HepG2 (cell line): ENCODE results near the gene FAM53B. TPM values are rescaled to one million over a fixed set of nuclear protein-coding genes. Genes with fewer than 3 reads are reported as not detected.

ENCODE experiments used
- ATAC-seq: fragments of 200-7000 bp; cut with Tn5 transposase; 3 replicates; pipeline ENCODE4 v1.9.1; 2020; ENCODE audit warnings: mild to moderate bottlenecking, moderate library complexity
- BruUV-seq: library from RNA; stranded (reverse); fragments of 400-500 nt; replicated peaks from 2 replicates; lab custom pipeline; 2021; lab: Mats Ljungman, UMichigan
- CTCF ChIA-PET: fragments of 300-600 bp; formaldehyde crosslinking; extraction: SDS; loops from one replicate; lab custom pipeline; 2021; ENCODE audit warnings: low total read pairs, inconsistent platforms, low intra/inter-chr PET ratio; lab: Yijun Ruan, JAX
- POLR2A ChIA-PET: fragments of 350-600 bp; sonication (Branson Sonifier 250); formaldehyde crosslinking; loops from one replicate; lab custom pipeline; 2020; ENCODE audit warnings: antibody characterized with exemption, inconsistent platforms; lab: Yijun Ruan, JAX
- DNase-seq: peaks from one replicate; pipeline ENCODE4 v3.0.0-alpha.2; 2015; ENCODE audit warnings: low spot score
- FAIRE-seq: peaks from 3 replicates; lab custom pipeline; 2011; peaks lifted over from hg19 to GRCh38; lab: Jason Lieb, UNC
- H2AFZ ChIP-seq: one replicate; pipeline ENCODE4 v1.6.1; 2011; ENCODE audit warnings: low read length, inconsistent platforms
- H3K27ac ChIP-seq: fragments of 300-600 bp; 3 replicates; pipeline ENCODE4 v1.8.0; 2011; ENCODE audit warnings: mixed run types, mild to moderate bottlenecking, mixed read lengths, low read length, inconsistent platforms; ENCODE audit not compliant: insufficient read depth; ENCODE audit errors: extremely low read length
- H3K27me3 ChIP-seq, 2 experiments: fragments of 200-600 bp in 1 of 2; 2 replicates in 1 of 2; 3 replicates in 1 of 2; pipeline versions ENCODE4 v1.6.0 to v1.8.0; 2011; ENCODE audit warnings: low read length in 2 of 2, mild to moderate bottlenecking in 2 of 2, moderate library complexity in 2 of 2, inconsistent platforms in 1 of 2; ENCODE audit not compliant: insufficient read depth in 2 of 2, control insufficient read depth in 1 of 2
- H3K36me3 ChIP-seq, 2 experiments: fragments of 200-600 bp in 1 of 2; replicated peaks in 1 of 2; 2 replicates in 1 of 2; 3 replicates in 1 of 2; pipeline versions ENCODE4 v1.5.1 to v1.8.0; 2011; ENCODE audit warnings: low read length in 2 of 2, inconsistent platforms in 1 of 2; ENCODE audit not compliant: insufficient read depth in 2 of 2, control insufficient read depth in 1 of 2
- H3K4me1 ChIP-seq: 2 replicates; pipeline ENCODE4 v1.5.1; 2012; ENCODE audit warnings: low read length, inconsistent platforms; ENCODE audit not compliant: insufficient read depth
- H3K4me2 ChIP-seq: 2 replicates; pipeline ENCODE4 v1.6.0; 2011; ENCODE audit warnings: low read depth, low read length, inconsistent platforms
- H3K4me3 ChIP-seq, 3 experiments: fragments of 200-600 bp in 1 of 3; sonication (generic), shearing (Covaris generic) in 1 of 3; replicated peaks in 1 of 3; 2 replicates each; pipeline ENCODE4 v1.5.1; 2011 to 2016; ENCODE audit warnings: low read length in 3 of 3, inconsistent platforms in 2 of 3, low read depth in 2 of 3, mild to moderate bottlenecking in 2 of 3, control low read depth in 1 of 3, mixed read lengths in 1 of 3; ENCODE audit not compliant: insufficient read depth in 1 of 3
- H3K79me2 ChIP-seq: one replicate; pipeline ENCODE4 v1.6.1; 2011; ENCODE audit warnings: low read length, inconsistent platforms; ENCODE audit not compliant: insufficient read depth
- H3K9ac ChIP-seq: 2 replicates; pipeline ENCODE4 v1.6.0; 2011; ENCODE audit warnings: mild to moderate bottlenecking, low read depth, low read length, inconsistent platforms; ENCODE audit not compliant: insufficient read depth
- H3K9me3 ChIP-seq: 2 replicates; pipeline ENCODE4 v1.5.1; 2012; ENCODE audit warnings: mild to moderate bottlenecking, low read length
- H4K20me1 ChIP-seq: 2 replicates; pipeline ENCODE4 v1.6.0; 2011; ENCODE audit warnings: inconsistent platforms, mild to moderate bottlenecking, low read length, moderate library complexity; ENCODE audit not compliant: insufficient read depth
- FOXJ3 ChIP-seq: sonication (generic); formaldehyde crosslinking; IDR thresholded peaks from 2 replicates; pipeline ENCODE4 v1.4.0; 2020; ENCODE audit warnings: missing genetic modification reagents, mild to moderate bottlenecking, borderline replicate concordance
- GATAD1 ChIP-seq: IDR thresholded peaks from 2 replicates; pipeline ENCODE4 v1.6.1; 2016; ENCODE audit warnings: missing genetic modification reagents, missing compliant biosample characterization
- HES4 ChIP-seq: sonication (generic); formaldehyde crosslinking; IDR thresholded peaks from 2 replicates; pipeline ENCODE4 v1.9.0; 2021; ENCODE audit warnings: mild to moderate bottlenecking, missing genetic modification reagents, borderline replicate concordance
- MXD3 ChIP-seq: IDR thresholded peaks from 2 replicates; pipeline ENCODE4 v1.6.1; 2016; ENCODE audit warnings: mild to moderate bottlenecking, missing biosample characterization, missing genetic modification reagents
- TARDBP ChIP-seq: sonication (generic); formaldehyde crosslinking; IDR thresholded peaks from 2 replicates; pipeline ENCODE4 v1.8.0; 2022; ENCODE audit warnings: mild to moderate bottlenecking, missing genetic modification reagents
- ZNF280D ChIP-seq: sonication (generic); formaldehyde crosslinking; IDR thresholded peaks from 2 replicates; pipeline ENCODE4 v1.5.1; 2020; ENCODE audit warnings: mild to moderate bottlenecking, missing genetic modification reagents
- ZNF670 ChIP-seq: sonication (generic); formaldehyde crosslinking; IDR thresholded peaks from 2 replicates; pipeline ENCODE4 v1.8.0; 2022; ENCODE audit warnings: mild to moderate bottlenecking, missing genetic modification reagents, borderline replicate concordance
- ZNF709 ChIP-seq: sonication (generic); formaldehyde crosslinking; IDR thresholded peaks from 2 replicates; pipeline ENCODE4 v1.5.0; 2020; ENCODE audit warnings: mild to moderate bottlenecking, missing genetic modification reagents
- ZNF749 ChIP-seq: sonication (generic); formaldehyde crosslinking; IDR thresholded peaks from 2 replicates; pipeline ENCODE4 v1.8.0; 2022; ENCODE audit warnings: mild to moderate bottlenecking, missing genetic modification reagents, moderate library complexity, borderline replicate concordance
- ZSCAN9 ChIP-seq: IDR thresholded peaks from 2 replicates; pipeline ENCODE4 v1.6.1; 2016; ENCODE audit warnings: borderline replicate concordance
- ZZZ3 ChIP-seq: sonication (generic); formaldehyde crosslinking; IDR thresholded peaks from 2 replicates; pipeline ENCODE4 v1.4.0; 2020; ENCODE audit warnings: missing genetic modification reagents, mild to moderate bottlenecking, borderline replicate concordance
- WGBS: methylation state at CpG from one replicate; pipeline ENCODE4 v1.1.6; 2017; ENCODE audit warnings: low lambda C conversion rate; 5-methylcytosine and 5-hydroxymethylcytosine counted together
- in situ Hi-C: cut with HindIII; loops from 2 replicates; pipeline ENCODE4 v1.10.0; 2017; ENCODE audit warnings: low pct_unique_long_range_greater_than_20kb; ENCODE audit not compliant: extremely low pct_ligation_motif_present
- intact Hi-C: fragments of 100-400 bp; cut with micrococcal nuclease; formaldehyde crosslinking; loops from one replicate; pipeline ENCODE4 v1.10.0; 2022; ENCODE audit not compliant: unreplicated experiment
- polyA plus RNA-seq, 8 experiments: library from polyadenylated mRNA; depleted of rRNA in 3 of 8; stranded (reverse) in 7 of 8; unstranded in 1 of 8; fragments of >200 nt; fragmentation: Illumina TruSeq in 4 of 8; extraction: Trizol in 4 of 8; gene quantifications; 2 replicates each; pipeline versions ENCODE4 v1.2.1 to v1.2.3, GENCODE V29; 2011 to 2016; ENCODE audit warnings: low read depth in 4 of 8, missing spikeins in 1 of 8, mixed read lengths in 1 of 8; ENCODE audit not compliant: insufficient read depth in 1 of 8
- total RNA-seq, 5 experiments: library from RNA; depleted of rRNA; stranded (reverse); fragments of >200 nt; fragmentation: Illumina TruSeq; extraction: Trizol; gene quantifications; 2 replicates each; pipeline ENCODE4 v1.2.3, GENCODE V29; 2016; ENCODE audit warnings: low read depth in 1 of 5

Gene FAM53B
- total and polyA plus RNA-seq, 2 of the 13 experiments (the other 11 are each of a cell fraction or from before 2014, with no cell fraction given), result 6.4 to 19.3 TPM

GRCh38 chr10:124626759-124627380 is 117.3 kb downstream of the FAM53B start:
- peaks cover 4 to 11% of the 10 kb centered on the region in 2 experiments; a peak in 4 of 5 replicates for H3K36me3 ChIP-seq
- DNase-seq, result no peak
- POLR2A ChIA-PET, result no interaction called here
- in situ Hi-C loops, result no loop called here
- FAIRE-seq, result no peak
- no TSS peak for BruUV-seq
- H4K20me1 ChIP-seq, result no peaks in the 10 kb centered on the region
- H3K4me1 ChIP-seq, result no peaks in the 10 kb centered on the region
- no peak overlapping the region for H3K9ac ChIP-seq
- TF ChIP-seq MXD3 (CRISPR knock-in tag) (no peak), ZNF749 (no peak), ZNF709 (CRISPR knock-in tag) (no peak)
- intact Hi-C loops, result no loop called here
- CTCF ChIA-PET, result no interaction called here
- no peak overlapping the region for H2AFZ ChIP-seq
- no peak for ATAC-seq
- no peak overlapping the region for H3K27ac ChIP-seq
- H3K79me2 ChIP-seq, result no peaks in the 10 kb centered on the region
- no peak overlapping the region for H3K4me2 ChIP-seq
- no peak overlapping the region for H3K4me3 ChIP-seq
- WGBS, result 88% methylated on average over 5 of the region's 13 CpGs
- no peaks in the 10 kb centered on the region for H3K27me3 ChIP-seq
- H3K9me3 ChIP-seq, result no peaks in the 10 kb centered on the region

- Histone ChIP-seq H3K4me3 (no peak overlapping the region), H3K27ac (no peak overlapping the region), H3K9me3 (no peaks in the 10 kb centered on the region), H3K4me2 (no peak overlapping the region), H4K20me1 (no peaks in the 10 kb centered on the region), H3K79me2 (no peaks in the 10 kb centered on the region), H3K36me3 (peaks cover 7 to 11% of the 10 kb centered on the region in 2 experiments; a peak in 4 of 5 replicates), H3K9ac (no peak overlapping the region), H3K27me3 (no peaks in the 10 kb centered on the region), H2AFZ (no peak overlapping the region), H3K4me1 (no peaks in the 10 kb centered on the region)
- WGBS, result 98% methylated on average over 15 of the region's 23 CpGs
- in situ Hi-C loops, result no loop called here
- intact Hi-C loops, result no loop called here
- FAIRE-seq, result no peak
- TF ChIP-seq FOXJ3 (CRISPR knock-in tag), result no peak
- TF ChIP-seq ZZZ3 (CRISPR knock-in tag), result no peak
- no peak for TF ChIP-seq ZNF280D
- TF ChIP-seq ZSCAN9, result no peak
- no peak for TF ChIP-seq ZNF670 (CRISPR knock-in tag)
- TF ChIP-seq HES4 (CRISPR knock-in tag), result no peak
- no peak for TF ChIP-seq GATAD1 (CRISPR knock-in tag)
- TF ChIP-seq TARDBP (CRISPR knock-in tag), result no peak
- ChIA-PET CTCF (no interaction called here), POLR2A (no interaction called here)
- no TSS peak for BruUV-seq
- DNase-seq, result no peak
- ATAC-seq, result no peak
Measured at GRCh38 chr10:124625831-124626238, 118.3 kb downstream of the FAM53B start.
